H1 (cell line): Measurements from ENCODE around the gene IP6K3. TPM values are rescaled to one million over a fixed set of nuclear protein-coding genes. Genes with fewer than 3 reads are reported as not detected.

Experiments used
- BCL11A ChIP-seq, 2 experiments: IDR thresholded peaks; one replicate each; pipeline ENCODE4 v1.6.1; 2011; ENCODE audit warnings: low read depth in 2 of 2, low read length in 2 of 2, mild to moderate bottlenecking in 2 of 2
- TAF7 ChIP-seq: optimal IDR thresholded peaks from 2 replicates; pipeline ENCODE3; 2011; ENCODE audit warnings: low read depth, mild to moderate bottlenecking, inconsistent platforms, low read length, moderate library complexity, borderline replicate concordance
- polyA plus RNA-seq, 7 experiments: library from polyadenylated mRNA; depleted of rRNA in 3 of 7; stranded (reverse) in 5 of 7; unstranded in 2 of 7; fragments of >200 nt in 5 of 7; fragments of 200-250 nt in 2 of 7; gene quantifications; 1 replicate in 5 of 7; 2 replicates in 1 of 7; 4 replicates in 1 of 7; pipeline versions ENCODE4 v1.2.1 to v1.2.3, GENCODE V29; 2011 to 2013; ENCODE audit warnings: missing spikeins in 2 of 7, mixed read lengths in 2 of 7
- total RNA-seq: library from RNA; stranded (reverse); fragmentation: NEBNext Ultra II Directional; extraction: Animal tissue kit (Norgen Biotek cat#: 25700); gene quantifications from 2 replicates; pipeline ENCODE4 v1.2.1, GENCODE V29; 2021
- TF ChIP-seq, protein P1 (sequence below), 3 experiments: IDR thresholded peaks; 1 replicate in 2 of 3; 2 replicates in 1 of 3; pipeline versions ENCODE4 v1.5.1 to v1.6.1; 2011; ENCODE audit warnings: low read length in 3 of 3, mild to moderate bottlenecking in 3 of 3, inconsistent platforms in 2 of 3, low read depth in 1 of 3, moderate library complexity in 1 of 3; ENCODE audit not compliant: insufficient read depth in 1 of 3; ENCODE audit errors: control extremely low read depth in 1 of 3

The IP6K3 gene
- total and polyA plus RNA-seq, 2 of the 8 experiments (the other 6 are each of a cell fraction or from before 2014, with no cell fraction given): 0.22 to 0.73 TPM

GRCh38 chr6:33688006-33688405 lies 58.7 kb downstream of the IP6K3 start (continued):
- no peak for TF ChIP-seq TAF7
- no peak for TF ChIP-seq BCL11A (IDR thresholded peaks at IDR 0.05; ENCODE audit: low read depth in 2 of 2, low read length in 2 of 2)
- TF ChIP-seq, protein P1, sequence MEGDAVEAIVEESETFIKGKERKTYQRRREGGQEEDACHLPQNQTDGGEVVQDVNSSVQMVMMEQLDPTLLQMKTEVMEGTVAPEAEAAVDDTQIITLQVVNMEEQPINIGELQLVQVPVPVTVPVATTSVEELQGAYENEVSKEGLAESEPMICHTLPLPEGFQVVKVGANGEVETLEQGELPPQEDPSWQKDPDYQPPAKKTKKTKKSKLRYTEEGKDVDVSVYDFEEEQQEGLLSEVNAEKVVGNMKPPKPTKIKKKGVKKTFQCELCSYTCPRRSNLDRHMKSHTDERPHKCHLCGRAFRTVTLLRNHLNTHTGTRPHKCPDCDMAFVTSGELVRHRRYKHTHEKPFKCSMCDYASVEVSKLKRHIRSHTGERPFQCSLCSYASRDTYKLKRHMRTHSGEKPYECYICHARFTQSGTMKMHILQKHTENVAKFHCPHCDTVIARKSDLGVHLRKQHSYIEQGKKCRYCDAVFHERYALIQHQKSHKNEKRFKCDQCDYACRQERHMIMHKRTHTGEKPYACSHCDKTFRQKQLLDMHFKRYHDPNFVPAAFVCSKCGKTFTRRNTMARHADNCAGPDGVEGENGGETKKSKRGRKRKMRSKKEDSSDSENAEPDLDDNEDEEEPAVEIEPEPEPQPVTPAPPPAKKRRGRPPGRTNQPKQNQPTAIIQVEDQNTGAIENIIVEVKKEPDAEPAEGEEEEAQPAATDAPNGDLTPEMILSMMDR (IDR thresholded peaks at IDR 0.05; ENCODE audit: control extremely low read depth in 1 of 3, insufficient read depth in 1 of 3, low read depth in 1 of 3, low read length in 3 of 3): no peak
- TF ChIP-seq, all 59 proteins: peak for 0
